GM19468 (cell line): ENCODE data around the gene CAB39.

Experiments
- ATAC-seq: cut with Tn5 transposase; IDR thresholded peaks from one replicate; pipeline ENCODE4 v1.9.1; 2021; ENCODE audit warnings: mild to moderate bottlenecking, moderate library complexity, moderate number of reproducible peaks; ENCODE audit not compliant: unreplicated experiment; ENCODE audit errors: extremely low read depth

Gene CAB39

DNA sequence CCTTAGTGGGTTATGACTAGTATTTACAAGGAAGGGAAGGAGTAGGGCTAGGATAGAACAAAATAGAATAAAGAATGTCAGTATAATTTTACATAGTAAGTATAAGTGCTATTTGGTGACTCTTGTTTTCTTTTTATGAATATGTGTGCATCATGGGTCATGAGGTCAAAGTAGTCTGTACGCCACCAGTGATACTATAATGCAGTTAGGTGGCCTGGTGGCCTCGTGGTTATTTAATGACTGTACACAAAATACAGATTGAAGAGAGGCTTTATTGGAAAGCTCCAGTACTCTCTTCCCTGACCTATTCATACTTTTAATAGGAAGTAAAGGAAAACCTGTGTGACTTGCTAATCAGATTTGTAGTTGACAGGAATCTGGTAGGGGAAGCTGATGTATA is 27.3 kb downstream of the CAB39 start:
- ATAC-seq: no peak

DNA sequence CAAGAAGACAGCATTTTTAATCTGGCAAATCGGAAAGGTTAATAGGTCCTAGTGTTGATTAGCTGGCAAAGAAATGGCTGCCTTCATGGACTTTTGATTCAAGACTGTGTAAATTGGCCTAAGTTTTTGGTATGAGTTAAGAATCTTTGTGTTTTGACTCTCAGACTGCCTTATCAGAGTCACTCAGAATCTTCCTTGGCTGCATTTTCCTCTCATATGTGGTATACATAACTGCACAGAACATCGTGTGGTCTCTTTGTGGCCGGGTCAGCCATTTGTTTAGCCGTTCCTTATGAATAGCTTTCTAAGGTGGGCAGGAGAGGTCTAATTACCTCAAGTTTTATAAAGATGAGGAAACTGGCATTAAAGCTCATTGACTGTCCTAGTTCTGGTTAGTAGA is 30.1 kb downstream of the CAB39 start:
- ATAC-seq: no peak

DNA sequence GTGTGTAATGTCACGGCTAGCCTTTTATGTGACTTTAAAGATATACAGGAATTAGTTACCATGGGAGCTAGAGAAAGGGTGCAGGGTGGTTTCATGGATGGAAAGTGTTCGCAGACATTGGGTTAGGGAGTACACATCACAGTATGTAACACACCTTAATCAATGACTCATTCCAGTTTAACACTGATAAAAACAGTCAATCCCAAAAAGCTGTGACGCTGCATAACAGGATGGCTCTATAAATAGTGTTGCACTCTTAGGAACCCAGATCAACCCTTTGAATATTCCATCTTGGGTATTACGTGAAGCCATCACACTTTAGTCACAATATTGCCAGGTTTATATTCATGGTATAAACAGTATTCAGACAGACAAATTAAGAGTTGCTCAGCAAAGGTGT is 33.6 kb downstream of the CAB39 start:
- ATAC-seq: no peak

DNA sequence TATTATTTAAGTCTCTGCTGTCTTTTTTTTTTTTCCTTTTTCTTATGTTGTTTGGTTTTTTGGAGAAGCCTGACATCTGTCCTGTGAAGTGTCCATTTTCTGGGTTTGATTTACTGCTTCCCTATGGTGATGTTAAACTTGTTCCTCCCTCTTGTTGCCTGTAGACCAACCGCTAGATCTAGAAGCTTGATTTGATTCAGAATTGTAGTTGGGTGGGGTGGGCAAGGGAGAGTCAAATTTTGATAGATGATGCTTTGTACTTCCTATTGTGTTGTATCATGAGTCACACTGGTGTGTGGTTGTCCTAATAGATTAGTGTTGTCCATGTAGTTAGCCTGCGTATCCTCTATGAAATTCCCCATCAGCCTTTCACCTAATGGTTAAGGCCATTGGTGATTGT is 35.4 kb downstream of the CAB39 start:
- ATAC-seq: no peak

DNA sequence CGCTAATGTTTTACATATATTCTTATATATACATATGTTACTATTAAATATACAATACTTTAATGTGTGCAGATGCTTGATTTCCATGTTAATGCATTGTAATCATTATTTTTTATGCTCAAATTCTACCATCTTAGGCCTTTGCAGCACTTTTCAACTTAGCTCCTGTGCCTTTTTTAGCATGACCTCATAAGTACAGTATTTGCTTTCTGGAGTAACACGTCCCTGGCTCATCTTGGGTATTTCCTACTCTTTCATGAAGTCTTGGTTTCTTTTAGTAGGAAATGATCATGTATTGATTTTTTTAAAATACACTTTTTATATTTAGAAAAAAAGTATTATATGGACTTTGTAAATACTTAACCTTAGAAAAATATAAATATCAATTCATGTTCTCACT is 36.5 kb downstream of the CAB39 start:
- no peak for ATAC-seq

DNA sequence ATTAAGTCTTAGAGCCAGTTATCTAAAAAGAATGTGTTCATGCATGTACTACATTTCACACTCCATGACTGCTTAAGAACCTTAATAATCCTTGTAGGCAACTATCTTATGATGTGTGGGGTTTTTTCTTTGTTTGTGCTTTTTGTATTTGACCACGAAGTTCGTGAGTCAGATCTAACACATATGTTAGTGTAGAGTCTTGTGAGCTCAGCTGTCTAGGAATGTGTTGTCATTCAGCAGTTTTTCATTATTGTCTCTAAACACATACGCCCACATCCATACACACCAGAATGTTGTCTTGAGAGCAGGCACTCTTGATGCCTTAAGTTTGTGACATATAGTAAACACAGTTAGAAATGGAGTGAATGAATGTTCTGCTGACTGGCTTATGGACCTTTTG is 38.4 kb downstream of the CAB39 start:
- ATAC-seq: no peak

DNA sequence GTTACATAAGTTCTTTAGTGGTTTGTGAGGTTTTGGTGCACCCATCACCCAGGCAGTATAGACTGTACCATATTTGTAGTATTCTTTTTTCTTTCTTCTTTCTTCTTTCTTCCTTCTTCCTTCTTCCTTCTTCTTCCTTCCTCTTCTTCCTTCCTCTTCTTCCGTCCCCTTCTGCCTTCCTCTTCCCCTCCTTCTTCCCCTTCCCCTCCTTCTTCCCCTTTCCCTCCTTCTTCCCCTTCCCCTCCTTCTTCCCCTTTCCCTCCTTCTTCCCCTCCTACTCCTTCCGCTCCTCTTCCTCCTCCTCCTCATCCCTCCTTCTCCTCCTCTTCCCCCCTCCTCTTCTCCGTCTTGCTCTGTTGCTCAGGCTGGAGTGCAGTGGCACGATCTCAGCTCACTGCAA is 41.6 kb downstream of the CAB39 start:
- no peak for ATAC-seq

DNA sequence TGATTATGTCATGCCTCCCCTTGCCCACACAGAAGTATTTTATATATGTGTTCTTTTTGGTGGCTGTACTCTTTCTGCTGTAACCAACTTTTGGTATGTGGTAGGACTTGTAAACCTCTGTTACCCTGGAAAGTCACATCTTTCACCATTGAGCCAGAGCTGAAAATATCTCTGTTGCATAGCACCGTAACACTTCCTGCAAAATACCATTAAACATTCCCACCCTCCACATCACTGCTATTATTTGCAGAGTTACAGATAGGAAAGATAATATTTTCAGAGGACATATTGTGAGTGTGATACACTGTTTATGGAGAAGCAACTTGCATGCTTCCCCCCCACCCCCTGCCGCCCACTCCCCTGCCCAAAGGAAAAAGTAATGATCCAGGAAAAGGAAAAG is 44.8 kb downstream of the CAB39 start:
- ATAC-seq: no peak

DNA sequence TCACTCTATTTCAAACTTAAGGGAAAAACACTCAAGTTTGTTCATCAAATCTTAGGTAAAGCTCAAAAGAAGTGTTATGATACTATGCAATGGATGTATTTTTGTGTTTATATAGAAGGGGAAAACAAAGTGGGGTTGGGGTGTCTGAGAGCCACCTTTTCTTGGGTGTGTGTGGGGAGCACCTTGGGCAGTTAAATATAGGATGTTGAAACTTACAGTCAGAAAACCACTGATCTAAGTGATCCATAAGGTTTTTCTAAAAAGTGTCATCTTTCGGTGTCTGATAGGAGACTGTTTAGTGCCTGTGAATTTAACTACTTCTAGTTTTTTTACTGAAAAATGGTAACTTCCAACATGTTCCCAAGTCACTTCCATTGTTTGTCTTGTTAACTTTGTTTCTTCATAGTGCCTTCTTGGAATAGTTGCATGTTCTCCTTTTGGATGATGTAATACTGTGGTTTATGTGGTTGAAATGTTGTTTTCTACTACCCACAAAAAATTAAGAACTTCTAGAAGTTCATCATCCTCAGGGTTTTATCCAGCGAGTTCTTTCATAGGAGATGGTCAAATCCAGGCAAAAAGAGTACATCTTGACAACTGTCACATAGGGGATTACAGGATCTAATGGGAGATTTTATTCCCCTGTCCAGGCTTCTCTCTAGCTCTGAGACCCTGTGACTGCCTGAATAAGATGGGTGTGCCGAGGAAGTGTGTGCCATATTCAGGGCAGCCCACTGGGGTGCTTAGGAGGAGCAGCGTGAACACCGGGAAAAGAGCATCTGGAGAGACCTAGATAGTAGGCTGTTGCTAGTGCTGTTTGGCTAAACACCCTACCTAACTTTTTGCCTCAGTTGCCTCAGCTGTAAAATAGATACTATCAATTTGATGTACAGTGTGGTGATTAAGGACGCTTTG is 46.2 kb downstream of the CAB39 start:
- no peak for ATAC-seq

DNA sequence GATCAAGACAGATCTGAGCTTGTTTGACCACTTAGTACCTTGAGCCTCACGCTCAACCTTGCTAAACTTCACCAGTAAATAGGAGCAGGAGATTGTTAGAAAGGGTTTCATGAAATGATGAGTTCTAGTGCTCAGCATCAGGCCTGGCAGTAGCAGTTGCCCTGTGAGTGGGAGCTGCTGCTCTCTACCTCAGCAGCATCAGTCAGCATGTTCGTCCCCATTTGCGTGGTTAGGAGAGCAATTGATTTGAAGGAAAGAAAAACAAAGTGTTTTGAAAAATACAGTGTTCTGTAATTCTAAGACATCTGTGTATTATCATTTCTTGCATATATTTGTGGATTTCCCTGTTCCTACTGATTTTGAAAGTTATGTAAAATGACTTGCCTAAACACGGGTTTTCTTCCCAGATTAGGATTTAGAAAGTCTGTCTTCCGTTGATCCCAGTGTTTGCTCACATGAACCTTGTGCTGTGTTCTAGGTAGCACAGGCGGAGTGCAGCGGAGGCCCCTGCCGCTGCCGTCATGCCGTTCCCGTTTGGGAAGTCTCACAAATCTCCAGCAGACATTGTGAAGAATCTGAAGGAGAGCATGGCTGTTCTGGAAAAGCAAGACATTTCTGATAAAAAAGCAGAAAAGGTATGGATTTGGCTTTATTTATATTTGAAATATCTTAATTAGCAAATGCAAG is 47.0 kb downstream of the CAB39 start:
- no peak for ATAC-seq

DNA sequence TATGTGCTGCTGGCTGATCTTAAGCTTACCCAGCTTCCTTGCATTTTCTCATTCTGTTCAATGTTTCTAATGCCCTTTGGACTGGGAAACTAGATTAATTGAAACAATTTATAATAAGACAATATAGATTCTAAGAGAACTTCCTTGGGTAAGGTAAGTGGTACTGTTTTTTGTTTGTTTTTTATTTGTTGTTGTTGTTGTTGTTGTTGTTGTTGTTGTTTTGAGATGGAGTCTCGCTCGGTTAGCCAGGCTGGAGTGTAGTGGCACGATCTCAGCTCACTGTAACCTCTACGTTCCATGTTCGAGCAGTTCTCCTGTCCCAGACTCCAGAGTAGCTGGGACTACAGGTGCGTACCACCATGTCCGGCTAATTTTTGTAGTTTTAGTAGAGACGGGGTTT is 49.1 kb downstream of the CAB39 start:
- ATAC-seq: no peak

DNA sequence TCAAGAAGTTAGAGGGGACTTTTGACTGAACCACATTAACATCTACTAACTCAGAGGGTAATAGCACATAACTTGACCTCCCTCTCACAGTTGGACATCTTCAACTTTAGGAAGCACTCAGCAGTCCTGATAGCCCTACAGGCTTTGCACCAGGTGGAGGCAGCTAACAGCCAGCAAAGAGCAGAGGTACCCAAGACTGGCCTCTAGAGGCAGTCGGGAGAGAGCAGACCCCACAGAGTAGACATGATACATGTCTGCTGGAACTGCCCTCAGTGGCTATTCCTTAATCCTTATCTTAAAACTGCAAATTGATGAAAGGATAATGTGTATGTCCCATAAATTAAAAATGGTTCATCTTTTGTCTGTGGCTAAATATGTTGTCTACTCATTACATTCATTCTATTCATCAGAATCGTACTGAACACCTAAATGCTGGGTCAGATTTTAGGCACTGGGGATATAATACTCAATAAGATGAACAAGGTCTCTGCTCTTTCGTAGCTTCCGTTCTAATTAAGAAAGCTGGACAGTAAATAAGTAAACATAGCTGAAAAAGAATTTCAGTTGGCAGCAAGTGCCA is 49.8 kb downstream of the CAB39 start:
- ATAC-seq: peak; percentile 63

DNA sequence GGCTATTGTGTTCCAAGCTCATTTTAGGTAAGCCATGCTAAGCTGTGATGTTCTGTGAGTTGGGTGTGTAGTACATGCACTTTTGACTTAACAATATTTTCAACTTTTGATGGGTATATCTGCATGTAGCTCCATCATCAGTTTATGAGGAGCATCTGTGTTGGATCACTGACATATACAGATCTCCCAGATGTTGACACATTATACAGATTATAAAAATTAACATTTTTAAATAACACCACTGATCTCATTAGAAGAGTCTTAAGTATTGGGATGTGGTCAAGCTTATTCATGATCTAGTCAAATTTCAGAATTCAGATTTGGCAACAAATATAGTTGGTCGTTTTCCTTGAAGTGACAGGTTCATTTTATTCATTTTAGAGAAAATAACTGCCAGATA is 51.7 kb downstream of the CAB39 start:
- ATAC-seq: no peak

DNA sequence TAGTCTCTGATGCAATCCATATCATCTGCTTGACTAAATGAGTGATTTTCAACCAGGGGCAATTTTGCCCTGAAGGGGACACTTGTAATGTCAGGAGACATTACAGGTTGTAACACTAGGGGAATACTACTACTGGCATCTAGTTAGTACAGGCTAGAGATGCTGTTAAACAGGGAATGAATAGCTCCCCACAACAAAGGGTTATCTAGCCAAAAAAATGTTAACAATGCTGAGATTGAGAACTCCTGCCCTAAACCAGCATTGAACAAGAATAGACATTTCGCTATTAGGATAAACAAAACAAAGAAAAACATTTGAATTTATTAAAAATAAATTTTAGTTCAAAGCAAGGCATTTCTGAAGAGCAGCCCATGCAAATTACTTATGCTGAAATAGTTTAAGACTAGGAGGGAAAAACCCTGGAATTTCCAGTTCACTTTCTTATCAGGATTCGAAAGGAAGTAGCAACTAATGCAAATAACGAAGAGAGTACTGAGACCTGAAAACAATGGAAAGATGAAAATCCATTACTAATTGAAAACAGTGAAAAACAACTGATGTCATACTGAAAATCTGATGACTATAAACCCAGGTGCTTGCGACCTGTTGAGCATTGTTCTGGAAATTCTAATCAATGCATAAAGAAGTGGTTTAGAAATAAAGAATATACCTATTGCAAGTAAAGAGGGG is 53.1 kb downstream of the CAB39 start:
- ATAC-seq: no peak

DNA sequence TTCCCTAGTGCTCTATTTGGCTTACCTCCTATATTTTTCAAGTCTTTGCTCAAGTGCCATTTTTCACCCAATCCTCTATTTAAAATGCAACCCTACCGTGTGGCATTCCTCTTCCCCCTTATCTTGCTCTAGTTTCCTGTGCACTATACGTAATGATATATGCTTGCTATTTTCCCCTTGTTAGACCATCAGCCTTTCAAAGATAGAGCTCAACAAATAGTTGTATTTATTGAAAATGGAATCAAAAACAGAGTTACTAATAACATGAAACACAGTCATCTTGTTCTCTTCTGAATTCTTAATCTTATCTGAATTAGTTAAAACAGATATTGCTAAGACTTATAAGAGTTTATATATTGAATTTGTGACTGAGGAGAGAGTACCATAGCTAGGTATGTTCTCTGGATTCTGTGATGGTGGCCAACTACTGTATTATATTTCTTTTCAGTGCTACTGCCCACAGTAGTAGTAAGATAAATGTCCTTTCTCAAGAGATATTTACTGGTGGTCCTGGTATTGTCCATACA is 55.3 kb downstream of the CAB39 start:
- no peak for ATAC-seq

DNA sequence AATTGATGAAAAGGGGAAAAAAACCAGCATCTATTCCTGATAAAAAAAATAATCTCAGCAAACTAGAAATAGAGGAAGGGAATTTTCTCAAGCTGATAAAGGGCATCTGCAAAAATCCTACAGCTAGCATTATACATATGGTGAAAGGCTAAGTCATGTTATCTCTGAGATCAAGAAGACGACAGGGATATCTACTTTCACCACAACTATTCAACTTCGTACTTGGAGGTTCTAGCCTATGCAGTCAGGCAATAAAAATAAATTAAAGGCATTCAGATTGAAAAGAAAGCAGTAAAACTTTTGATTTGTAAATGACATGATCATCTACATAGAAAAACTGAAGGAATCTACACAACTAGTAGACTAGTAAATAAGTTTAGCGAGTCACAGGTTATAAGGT is 58.2 kb downstream of the CAB39 start:
- ATAC-seq: no peak

DNA sequence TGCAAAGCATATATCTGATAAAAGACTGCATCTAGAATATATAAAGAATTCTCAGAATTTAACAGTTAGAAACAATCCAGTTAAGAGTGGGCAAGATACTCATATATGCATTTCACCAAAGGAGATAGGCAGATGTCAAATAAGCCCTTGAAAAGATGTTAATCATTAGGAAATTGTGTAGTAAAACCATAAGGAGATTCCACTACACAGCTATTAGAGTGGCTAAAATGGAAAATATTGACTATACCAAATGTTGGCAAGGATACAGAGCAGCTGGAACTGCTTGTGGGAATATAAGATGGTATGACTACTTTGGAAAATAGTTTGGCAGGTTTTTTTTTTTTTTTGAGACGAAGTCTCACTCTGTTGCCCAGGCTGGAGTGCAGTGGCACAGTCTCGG is 59.5 kb downstream of the CAB39 start:
- no peak for ATAC-seq

DNA sequence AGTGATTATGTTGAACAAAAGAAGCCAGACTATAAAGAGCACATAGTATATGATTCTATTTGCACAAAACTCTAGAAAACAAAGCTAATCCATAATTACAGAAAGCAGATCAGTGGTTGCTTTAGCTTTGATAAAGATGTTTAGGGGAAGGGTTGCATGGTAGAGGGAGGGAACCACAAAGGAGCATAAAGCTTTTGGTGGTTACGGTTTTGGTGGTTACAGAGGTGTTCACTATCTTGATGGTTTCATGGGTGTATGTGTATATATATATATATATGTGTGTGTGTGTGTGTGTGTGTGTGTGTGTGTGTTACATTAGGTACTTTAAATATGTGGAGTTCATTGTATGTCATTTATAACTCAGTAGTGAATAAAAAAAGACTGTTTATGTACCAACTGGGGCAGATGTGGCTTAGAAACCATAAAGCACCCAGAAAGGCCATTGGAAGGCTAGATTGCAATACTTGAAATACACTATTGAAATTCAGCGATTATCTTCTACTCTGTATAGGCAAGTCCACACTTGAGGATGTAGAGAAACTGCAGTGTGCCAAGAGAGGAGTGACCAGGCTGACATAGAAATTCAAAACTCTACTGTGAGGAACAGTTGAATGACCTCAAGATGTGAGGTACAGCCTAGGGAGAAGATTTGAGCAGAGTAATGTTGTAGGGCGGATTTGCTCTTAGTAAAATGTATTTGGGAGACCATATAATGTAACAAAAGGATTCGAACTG is 60.6 kb downstream of the CAB39 start:
- ATAC-seq: no peak

DNA sequence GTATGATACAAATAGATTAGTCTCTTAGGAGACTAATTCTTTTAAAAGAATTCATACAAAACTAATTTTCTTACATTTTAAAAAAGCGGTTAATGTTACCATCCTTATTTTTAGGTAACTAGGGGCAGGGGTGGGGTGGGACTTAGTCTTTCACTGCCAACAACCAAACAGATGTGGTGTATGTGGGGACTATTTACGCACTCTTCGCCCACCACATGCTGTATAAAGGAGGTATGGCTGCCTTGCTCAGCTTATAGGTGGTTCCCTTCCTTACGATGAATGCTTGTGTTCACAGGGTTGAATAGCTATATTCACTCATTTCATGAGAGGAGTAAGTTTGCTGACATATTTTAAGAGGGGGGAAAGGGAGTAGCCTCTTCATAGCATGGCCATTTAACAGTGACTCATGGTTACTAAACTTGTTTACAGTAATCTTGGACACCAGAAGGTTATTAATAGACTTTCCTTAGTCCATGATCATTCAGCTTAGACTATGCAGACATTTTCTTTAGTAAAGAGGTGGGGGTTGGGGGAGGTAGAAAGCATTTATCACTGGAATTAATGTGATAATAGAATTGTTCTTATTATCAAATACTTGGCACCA is 61.8 kb downstream of the CAB39 start:
- no peak for ATAC-seq

DNA sequence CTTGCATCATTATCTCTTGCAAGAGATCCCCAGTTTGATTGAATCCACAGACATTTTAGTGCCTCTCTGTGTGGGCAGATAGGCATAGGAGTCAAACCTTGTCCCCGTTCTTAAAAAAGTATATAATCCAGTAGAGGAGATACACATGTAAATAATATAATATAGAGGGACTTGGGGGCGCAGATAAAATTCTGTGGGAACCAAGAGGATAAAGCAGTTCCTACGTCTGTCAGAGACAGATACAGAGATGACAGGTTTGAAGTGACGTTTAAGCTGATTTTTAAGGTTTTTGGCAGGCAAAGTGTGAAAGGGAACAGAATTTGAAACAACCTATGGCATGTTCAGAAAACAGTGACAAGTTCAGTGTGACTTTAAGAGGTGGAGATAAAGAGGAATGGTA is 63.1 kb downstream of the CAB39 start:
- no peak for ATAC-seq
